ENCODE measurements around the gene ALK. TPM values are rescaled to one million over a fixed set of nuclear protein-coding genes. Genes with fewer than 3 reads are reported as not detected.

ALK gene
- total RNA-seq, 1 experiment from 2014 or later: 0.87 TPM

GRCh38 chr2:29615841-29616240 is 305.5 kb downstream of the ALK start:
- H3K27ac ChIP-seq (ENCODE audit: low read length): no peak overlapping the region
- H4K20me1 ChIP-seq (ENCODE audit: low read length): no peaks in the 10 kb centered on the region
- ChIA-PET CTCF (no interaction called here), POLR2A (ENCODE audit: unreplicated experiment) (no interaction called here)
- no peaks in the 10 kb centered on the region for H3F3A ChIP-seq (ENCODE audit: low read length, unreplicated experiment)
- no TSS peak for BruUV-seq (replicated peaks)
- H3K79me2 ChIP-seq (ENCODE audit: low read length): no peaks in the 10 kb centered on the region
- no peak overlapping the region for H3K4me2 ChIP-seq (ENCODE audit: low read length)
- H3K9ac ChIP-seq (ENCODE audit: low read length): no peak overlapping the region
- no peak overlapping the region for H3K4me3 ChIP-seq (ENCODE audit: low read length)
- DNase-seq (no peak), ATAC-seq (no peak)
- H3K9me3 ChIP-seq (ENCODE audit: low read length): no peaks in the 10 kb centered on the region
- no peaks in the 10 kb centered on the region for H3K27me3 ChIP-seq (ENCODE audit: low read length)
- no peak overlapping the region for H2AFZ ChIP-seq (ENCODE audit: low read length)
- intact Hi-C loops (cut with micrococcal nuclease): no loop called here
- no peaks in the 10 kb centered on the region for H3K9me2 ChIP-seq (replicated peaks; ENCODE audit: low read length)
- no peaks in the 10 kb centered on the region for H3K36me3 ChIP-seq (ENCODE audit: low read depth, low read length)
- TF ChIP-seq EZH2 (IDR thresholded peaks at IDR 0.05; ENCODE audit: low read length, unreplicated experiment) (no peak), CTCF (conservative IDR thresholded peaks at IDR 0.05; ENCODE audit: low read depth, low read length) (no peak), EZH2phosphoT487 (IDR thresholded peaks at IDR 0.05; ENCODE audit: borderline replicate concordance, low read length) (no peak)
- H3K4me1 ChIP-seq (ENCODE audit: insufficient read depth, low read length): peaks cover 23% of the 10 kb centered on the region

GRCh38 chr2:29615183-29615582 is 306.2 kb downstream of the ALK start:
- intact Hi-C loops (cut with micrococcal nuclease): no loop called here
- peak; percentile 47 for DNase-seq
- ChIA-PET POLR2A (ENCODE audit: unreplicated experiment) (no interaction called here), CTCF (no interaction called here)
- Histone ChIP-seq H3K4me3 (ENCODE audit: low read length) (no peak overlapping the region), H3K4me2 (ENCODE audit: low read length) (peak overlapping the region; percentile 36; the same call in 1 of the 2 replicates), H3K9me2 (replicated peaks; ENCODE audit: low read length) (no peaks in the 10 kb centered on the region), H3K9me3 (ENCODE audit: low read length) (no peaks in the 10 kb centered on the region), H3F3A (ENCODE audit: low read length, unreplicated experiment) (no peaks in the 10 kb centered on the region), H3K79me2 (ENCODE audit: low read length) (no peaks in the 10 kb centered on the region), H3K36me3 (ENCODE audit: low read depth, low read length) (no peaks in the 10 kb centered on the region), H3K9ac (ENCODE audit: low read length) (no peak overlapping the region), H3K4me1 (ENCODE audit: insufficient read depth, low read length) (peaks cover 23% of the 10 kb centered on the region), H3K27ac (ENCODE audit: low read length) (no peak overlapping the region), H3K27me3 (ENCODE audit: low read length) (no peaks in the 10 kb centered on the region), H4K20me1 (ENCODE audit: low read length) (no peaks in the 10 kb centered on the region), H2AFZ (ENCODE audit: low read length) (no peak overlapping the region)
- no TSS peak for BruUV-seq (replicated peaks)
- no peak for TF ChIP-seq CTCF (conservative IDR thresholded peaks at IDR 0.05; ENCODE audit: low read depth, low read length)
- TF ChIP-seq EZH2 (IDR thresholded peaks at IDR 0.05; ENCODE audit: low read length, unreplicated experiment): no peak
- TF ChIP-seq EZH2phosphoT487 (IDR thresholded peaks at IDR 0.05; ENCODE audit: borderline replicate concordance, low read length): no peak
- peak; percentile 54 for ATAC-seq

GRCh38 chr2:29614295-29614830 is 307.0 kb downstream of the ALK start:
- no peaks in the 10 kb centered on the region for H3K79me2 ChIP-seq (ENCODE audit: low read length)
- H3K36me3 ChIP-seq (ENCODE audit: low read depth, low read length): no peaks in the 10 kb centered on the region
- H3K9ac ChIP-seq (ENCODE audit: low read length): no peak overlapping the region
- no peak overlapping the region for H3K4me3 ChIP-seq (ENCODE audit: low read length)
- H3F3A ChIP-seq (ENCODE audit: low read length, unreplicated experiment): no peaks in the 10 kb centered on the region
- DNase-seq: no peak
- H3K9me2 ChIP-seq (replicated peaks; ENCODE audit: low read length): no peaks in the 10 kb centered on the region
- no peak overlapping the region for H3K4me2 ChIP-seq (ENCODE audit: low read length)
- ChIA-PET CTCF (no interaction called here), POLR2A (ENCODE audit: unreplicated experiment) (no interaction called here)
- H3K4me1 ChIP-seq (ENCODE audit: insufficient read depth, low read length): peaks cover 23% of the 10 kb centered on the region
- no peaks in the 10 kb centered on the region for H4K20me1 ChIP-seq (ENCODE audit: low read length)
- H3K27me3 ChIP-seq (ENCODE audit: low read length): no peaks in the 10 kb centered on the region
- no TSS peak for BruUV-seq (replicated peaks)
- no peak overlapping the region for H2AFZ ChIP-seq (ENCODE audit: low read length)
- no peaks in the 10 kb centered on the region for H3K9me3 ChIP-seq (ENCODE audit: low read length)
- no peak for ATAC-seq
- intact Hi-C loops (cut with micrococcal nuclease): no loop called here
- TF ChIP-seq EZH2 (IDR thresholded peaks at IDR 0.05; ENCODE audit: low read length, unreplicated experiment) (no peak), CTCF (conservative IDR thresholded peaks at IDR 0.05; ENCODE audit: low read depth, low read length) (no peak), EZH2phosphoT487 (IDR thresholded peaks at IDR 0.05; ENCODE audit: borderline replicate concordance, low read length) (no peak)
- no peak overlapping the region for H3K27ac ChIP-seq (ENCODE audit: low read length)
